ENCODE results near the gene EPHX1.
"Not testable (repeated sequence)": the region's sequence is repeated elsewhere in the genome, so short reads cannot be mapped to it uniquely, and the experiment has no call there.

The EPHX1 gene

DNA sequence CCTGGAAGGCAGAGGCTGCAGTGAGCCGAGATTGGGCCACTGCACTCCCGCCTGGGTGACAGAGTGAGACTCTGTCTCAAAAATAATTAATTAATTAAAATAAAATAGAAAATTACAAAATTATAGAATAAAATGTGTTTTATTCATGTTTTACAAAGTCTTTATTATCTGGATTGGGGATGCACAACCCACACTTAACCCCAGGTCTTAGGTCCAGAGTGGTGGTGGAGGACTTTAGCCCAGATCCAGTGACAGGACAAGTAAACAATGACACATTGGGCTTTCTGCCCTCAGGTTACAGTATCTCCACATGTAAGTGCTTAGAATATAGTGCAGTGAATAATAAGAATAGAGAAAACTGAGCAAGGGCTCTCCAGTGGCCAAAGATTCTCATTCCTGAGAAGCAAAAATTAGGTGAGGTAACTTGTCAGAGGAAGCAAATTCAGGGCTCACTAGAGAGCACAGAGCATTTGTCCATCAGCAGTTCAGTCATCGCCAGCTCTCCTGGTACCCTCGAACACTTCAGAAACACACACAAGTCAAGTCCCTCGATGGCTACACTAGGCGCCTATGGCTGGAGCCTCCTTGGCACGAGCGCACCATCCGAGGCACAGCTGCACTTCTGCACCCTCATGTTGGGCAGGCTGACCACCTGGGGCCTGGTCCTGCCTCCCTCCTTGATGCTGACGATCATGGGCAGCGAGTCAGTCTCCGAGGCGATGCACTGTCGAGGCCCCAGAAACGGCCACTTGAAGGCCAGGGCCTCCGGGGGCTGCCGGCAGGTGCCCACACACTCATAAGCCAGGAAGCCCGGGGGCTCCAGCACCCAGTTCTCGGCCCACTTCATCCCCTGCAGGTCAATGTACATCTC is 76.5 kb downstream of the EPHX1 start:
- TF ChIP-seq, protein P1, sequence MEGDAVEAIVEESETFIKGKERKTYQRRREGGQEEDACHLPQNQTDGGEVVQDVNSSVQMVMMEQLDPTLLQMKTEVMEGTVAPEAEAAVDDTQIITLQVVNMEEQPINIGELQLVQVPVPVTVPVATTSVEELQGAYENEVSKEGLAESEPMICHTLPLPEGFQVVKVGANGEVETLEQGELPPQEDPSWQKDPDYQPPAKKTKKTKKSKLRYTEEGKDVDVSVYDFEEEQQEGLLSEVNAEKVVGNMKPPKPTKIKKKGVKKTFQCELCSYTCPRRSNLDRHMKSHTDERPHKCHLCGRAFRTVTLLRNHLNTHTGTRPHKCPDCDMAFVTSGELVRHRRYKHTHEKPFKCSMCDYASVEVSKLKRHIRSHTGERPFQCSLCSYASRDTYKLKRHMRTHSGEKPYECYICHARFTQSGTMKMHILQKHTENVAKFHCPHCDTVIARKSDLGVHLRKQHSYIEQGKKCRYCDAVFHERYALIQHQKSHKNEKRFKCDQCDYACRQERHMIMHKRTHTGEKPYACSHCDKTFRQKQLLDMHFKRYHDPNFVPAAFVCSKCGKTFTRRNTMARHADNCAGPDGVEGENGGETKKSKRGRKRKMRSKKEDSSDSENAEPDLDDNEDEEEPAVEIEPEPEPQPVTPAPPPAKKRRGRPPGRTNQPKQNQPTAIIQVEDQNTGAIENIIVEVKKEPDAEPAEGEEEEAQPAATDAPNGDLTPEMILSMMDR (conservative IDR thresholded peaks at IDR 0.05; ENCODE audit: control insufficient read depth, insufficient read depth, low read depth, low read length) = no peak
- DNase-seq (ENCODE audit: low read depth) = no peak
- H3K4me3 ChIP-seq (ENCODE audit: control insufficient read depth, low read depth, low read length) = no peak overlapping the region

- TF ChIP-seq, protein P1 (conservative IDR thresholded peaks at IDR 0.05; ENCODE audit: control insufficient read depth, insufficient read depth, low read depth, low read length) = no peak
- H3K4me3 ChIP-seq (ENCODE audit: control insufficient read depth, low read depth, low read length) = no peak overlapping the region
- DNase-seq (ENCODE audit: low read depth) = no peak
Observed at GRCh38 chr1:225887030-225887314, 77.0 kb downstream of the EPHX1 start.

- DNase-seq (ENCODE audit: low read depth); H3K4me3 ChIP-seq (ENCODE audit: control insufficient read depth, low read depth, low read length): not testable (repeated sequence)
Observed at GRCh38 chr1:225887554-225888288, 77.8 kb downstream of the EPHX1 start.

DNA sequence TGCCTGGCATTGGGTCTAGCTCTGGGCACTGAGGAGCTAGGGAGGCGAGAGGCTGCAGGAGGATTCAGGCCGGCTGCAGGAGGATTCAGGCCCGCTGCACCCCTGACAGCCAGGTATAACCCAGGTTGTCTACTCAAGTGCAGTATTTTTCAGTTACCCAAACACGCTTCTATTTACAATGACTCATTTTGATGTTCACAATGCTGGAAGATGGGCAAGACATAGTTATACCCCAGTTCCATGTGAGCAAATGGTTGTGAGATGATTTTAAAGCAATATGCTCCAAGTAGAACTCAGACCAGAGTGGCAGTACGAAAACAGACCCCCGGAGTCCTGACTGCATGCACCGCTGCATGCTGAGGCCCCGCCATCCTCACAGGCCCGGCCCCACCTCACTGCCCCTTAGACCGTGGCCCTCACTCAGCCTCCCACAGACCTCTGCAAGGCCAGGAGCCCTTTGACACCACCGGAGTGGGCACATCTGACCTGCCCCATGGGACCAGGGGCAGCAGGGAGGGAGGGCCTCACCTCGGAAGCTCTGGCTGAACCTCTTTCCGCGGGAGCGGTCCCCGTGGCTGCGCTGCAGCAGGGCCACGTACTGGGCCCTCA is 78.5 kb downstream of the EPHX1 start:
- no peak overlapping the region for H3K4me3 ChIP-seq (ENCODE audit: control insufficient read depth, low read depth, low read length)
- TF ChIP-seq, protein P1 (conservative IDR thresholded peaks at IDR 0.05; ENCODE audit: control insufficient read depth, insufficient read depth, low read depth, low read length) = no peak
- DNase-seq (ENCODE audit: low read depth) = no peak

DNA sequence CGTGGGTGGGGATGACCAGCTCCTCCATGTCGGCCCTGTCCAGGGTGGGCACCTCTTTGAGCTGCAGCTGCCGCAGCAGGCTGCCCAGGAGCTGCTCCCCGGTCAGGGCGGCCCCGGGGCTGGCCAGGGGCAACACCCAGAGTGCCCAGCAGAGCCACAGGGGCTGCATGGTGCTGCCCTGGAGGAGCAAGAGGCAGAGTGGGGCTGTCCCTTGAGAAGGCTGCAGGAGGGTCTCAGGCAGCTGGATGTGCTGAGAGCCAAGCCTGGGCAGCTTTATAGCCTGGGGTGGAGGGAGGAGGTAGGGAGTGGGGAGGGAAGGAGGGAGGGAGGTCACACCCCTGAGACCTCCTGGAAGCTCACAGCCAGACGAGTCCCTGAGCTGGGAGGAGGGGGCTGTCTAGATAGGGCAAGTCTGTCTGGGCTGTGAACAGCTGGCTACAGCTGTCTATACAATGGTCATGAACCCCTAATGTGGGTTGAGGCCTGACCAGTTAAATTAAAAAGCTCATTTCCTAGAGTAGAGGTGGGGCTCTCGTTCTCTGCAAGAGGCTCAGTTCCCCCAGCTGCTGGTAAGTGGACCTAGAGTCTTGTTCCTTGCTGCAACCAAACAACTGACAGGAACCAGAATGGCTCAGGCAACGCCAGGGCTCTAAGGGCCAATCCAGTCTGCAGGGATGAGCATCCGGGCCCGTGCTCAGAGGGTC is 79.1 kb downstream of the EPHX1 start, which contains the start of gene LEFTY1:
LEFTY1 (minus strand) TSS at position 249 of the 704 bp plus-strand sequence; CDS start at position 169, 80 bp downstream.
- DNase-seq (ENCODE audit: low read depth) = no peak
- no peak within 1 kb of the TSS for H3K4me3 ChIP-seq (ENCODE audit: control insufficient read depth, low read depth, low read length)
- TF ChIP-seq, protein P1 (conservative IDR thresholded peaks at IDR 0.05; ENCODE audit: control insufficient read depth, insufficient read depth, low read depth, low read length) = no peak

DNA sequence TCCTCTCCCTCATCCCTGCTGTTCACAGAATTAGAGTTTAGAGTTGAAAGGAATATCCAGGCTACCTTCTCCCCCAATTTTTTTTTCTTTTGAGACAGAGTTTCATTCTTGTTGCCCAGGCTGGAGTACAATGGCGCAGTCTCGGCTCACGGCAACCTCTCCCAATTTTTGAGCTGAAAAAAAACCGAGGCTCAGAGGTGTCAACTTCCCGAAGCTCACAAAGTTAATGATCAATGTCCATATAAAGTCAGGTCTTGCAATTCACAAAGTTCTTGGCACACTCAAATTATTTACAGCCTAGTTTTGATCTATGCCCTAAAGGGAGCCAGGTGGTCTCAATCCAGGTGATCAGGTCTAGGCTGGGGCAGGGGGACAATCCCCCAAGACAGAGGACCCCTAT is 79.8 kb downstream of the EPHX1 start:
- no peak for DNase-seq (ENCODE audit: low read depth)
- H3K4me3 ChIP-seq (ENCODE audit: control insufficient read depth, low read depth, low read length) = no peak overlapping the region
- TF ChIP-seq, protein P1 (conservative IDR thresholded peaks at IDR 0.05; ENCODE audit: control insufficient read depth, insufficient read depth, low read depth, low read length) = no peak

Data from fibroblast of mammary gland (primary cell).